ENCODE results near the gene WBP11. TPM values are rescaled to one million over a fixed set of nuclear protein-coding genes. Genes with fewer than 3 reads are reported as not detected.
"Not testable (repeated sequence)": the region's sequence is repeated elsewhere in the genome, so short reads cannot be mapped to it uniquely, and the experiment has no call there.

Gene WBP11
- total RNA-seq, 1 experiment from 2014 or later: 18.5 TPM

GRCh38 chr12:14774074-14774905 is 29.0 kb downstream of the WBP11 start:
- H3K9me3 ChIP-seq (replicated peaks): no peaks in the 10 kb centered on the region
- peak overlapping the region; percentile 49 for H3K27ac ChIP-seq
- H3K36me3 ChIP-seq: no peaks in the 10 kb centered on the region

GRCh38 chr12:14773685-14774073 is 29.6 kb downstream of the WBP11 start:
- Histone ChIP-seq H3K27ac (no peak overlapping the region), H3K4me3 (peak overlapping the region; percentile 56), H3K27me3 (replicated peaks) (no peaks in the 10 kb centered on the region), H3K9me3 (replicated peaks) (no peaks in the 10 kb centered on the region), H3K4me1 (replicated peaks) (peaks cover 24% of the 10 kb centered on the region), H3K36me3 (peaks cover 1% of the 10 kb centered on the region; the same call in 1 of the 2 replicates)
- no peak for DNase-seq (ENCODE audit: low read depth in 1 of 2, low spot score in 2 of 2)

More at GRCh38 chr12:14774074-14774905, 29.0 kb downstream of the WBP11 start:
- Histone ChIP-seq H3K4me3 (peak overlapping the region; percentile 56), H3K27me3 (replicated peaks) (no peaks in the 10 kb centered on the region), H3K4me1 (replicated peaks) (peaks cover 18% of the 10 kb centered on the region)
- peak; percentile 74 to 80 for DNase-seq (ENCODE audit: low read depth in 1 of 2, low spot score in 2 of 2)

- Histone ChIP-seq H3K36me3 (peaks cover 3% of the 10 kb centered on the region; the same call in 1 of the 2 replicates), H3K27me3 (replicated peaks) (no peaks in the 10 kb centered on the region), H3K4me3 (no peak overlapping the region), H3K27ac (no peak overlapping the region), H3K4me1 (replicated peaks) (peaks cover 25% of the 10 kb centered on the region), H3K9me3 (replicated peaks) (no peaks in the 10 kb centered on the region)
- no peak for DNase-seq (ENCODE audit: low read depth in 1 of 2, low spot score in 2 of 2)
Observed at GRCh38 chr12:14772946-14773345, 30.3 kb downstream of the WBP11 start.

GRCh38 chr12:14771651-14772137 is 31.6 kb downstream of the WBP11 start:
- DNase-seq (ENCODE audit: low read depth in 1 of 2, low spot score in 2 of 2): peak in 1 of 2 experiments; percentile 12
- Histone ChIP-seq H3K27me3 (replicated peaks) (no peaks in the 10 kb centered on the region), H3K27ac (peak overlapping the region; percentile 24; the same call in 1 of the 2 replicates), H3K4me1 (replicated peaks) (peaks cover 19% of the 10 kb centered on the region), H3K36me3 (peaks cover 8% of the 10 kb centered on the region), H3K4me3 (no peak overlapping the region), H3K9me3 (replicated peaks) (no peaks in the 10 kb centered on the region)

GRCh38 chr12:14770496-14771461 is 32.5 kb downstream of the WBP11 start:
- H3K36me3 ChIP-seq: peaks cover 10% of the 10 kb centered on the region
- no peaks in the 10 kb centered on the region for H3K27me3 ChIP-seq (replicated peaks)
- H3K4me3 ChIP-seq: peak overlapping the region; percentile 58
- DNase-seq (ENCODE audit: low read depth in 1 of 2, low spot score in 2 of 2): peak; percentile 91
- no peaks in the 10 kb centered on the region for H3K9me3 ChIP-seq (replicated peaks)
- peak overlapping the region; percentile 89 for H3K27ac ChIP-seq
- H3K4me1 ChIP-seq (replicated peaks): peaks cover 18% of the 10 kb centered on the region

DNA sequence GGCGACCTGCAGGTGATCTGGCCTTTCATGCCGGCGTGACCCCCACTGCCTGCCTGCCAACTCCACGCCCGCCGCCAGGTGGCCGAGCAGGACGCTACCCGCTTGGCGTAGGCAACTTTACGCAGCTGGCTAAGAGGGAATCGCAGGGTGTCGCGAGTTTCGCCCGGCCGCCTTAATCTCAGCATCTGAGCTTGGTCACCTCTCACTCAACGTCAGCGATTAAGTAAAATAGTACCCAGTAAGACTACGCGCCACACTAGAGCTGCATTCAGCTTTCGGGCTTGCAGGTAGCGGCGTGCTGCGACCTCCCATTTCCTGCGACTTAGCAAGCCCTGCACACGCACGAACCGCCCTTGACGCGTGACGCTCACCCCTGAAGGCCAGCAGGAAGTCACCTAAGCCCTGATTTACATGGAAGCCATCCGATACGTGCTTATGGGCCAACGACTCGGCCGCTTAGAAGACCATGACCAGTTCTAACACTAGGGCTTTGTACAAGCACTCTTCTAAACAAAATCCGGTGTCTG is 33.2 kb downstream of the WBP11 start:
- peak; percentile 80 to 83 for DNase-seq (ENCODE audit: low read depth in 1 of 2, low spot score in 2 of 2)
- Histone ChIP-seq H3K4me3 (peak overlapping the region; percentile 58), H3K27ac (peak overlapping the region; percentile 89), H3K4me1 (replicated peaks) (peaks cover 16% of the 10 kb centered on the region), H3K27me3 (replicated peaks) (no peaks in the 10 kb centered on the region), H3K9me3 (replicated peaks) (no peaks in the 10 kb centered on the region), H3K36me3 (peaks cover 14% of the 10 kb centered on the region)

GRCh38 chr12:14769466-14769968 is 33.8 kb downstream of the WBP11 start:
- H3K27me3 ChIP-seq (replicated peaks): no peaks in the 10 kb centered on the region
- no peaks in the 10 kb centered on the region for H3K9me3 ChIP-seq (replicated peaks)
- peaks cover 16% of the 10 kb centered on the region for H3K4me1 ChIP-seq (replicated peaks)
- H3K27ac ChIP-seq: no peak overlapping the region
- peaks cover 14% of the 10 kb centered on the region for H3K36me3 ChIP-seq
- DNase-seq (ENCODE audit: low read depth in 1 of 2, low spot score in 2 of 2): peak in 1 of 2 experiments; percentile 47
- peak overlapping the region; percentile 58 for H3K4me3 ChIP-seq

DNA sequence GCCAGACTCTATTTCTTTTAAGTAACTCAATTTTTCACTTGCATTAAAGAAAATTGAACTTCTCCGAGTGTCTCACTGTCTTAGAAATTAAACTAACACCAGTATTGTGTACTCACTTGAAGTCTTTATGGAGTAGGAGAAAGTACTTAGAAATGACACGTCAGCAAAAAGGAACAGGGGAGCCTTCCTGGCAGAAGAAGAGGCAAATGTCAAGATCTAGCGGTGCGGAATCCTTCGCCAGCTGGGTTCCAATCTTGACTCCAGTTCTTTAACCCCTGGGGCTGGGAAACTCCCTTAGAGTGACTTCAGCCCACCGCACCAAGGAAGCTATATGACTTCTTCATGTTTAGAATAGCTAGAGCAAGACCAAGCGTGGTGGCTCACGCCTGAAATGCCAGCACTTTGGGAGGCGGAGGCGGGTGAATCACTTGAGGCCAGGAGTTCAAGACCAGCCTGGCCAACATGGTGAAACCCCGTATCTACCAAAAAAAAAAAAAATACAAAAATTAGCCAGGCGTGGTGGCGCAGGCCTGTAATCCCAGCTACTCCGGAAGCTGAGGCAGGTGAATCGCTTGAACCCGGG is 34.4 kb downstream of the WBP11 start:
- Histone ChIP-seq H3K27me3 (replicated peaks) (no peaks in the 10 kb centered on the region), H3K36me3 (peaks cover 14% of the 10 kb centered on the region), H3K4me3 (peak overlapping the region; percentile 58), H3K27ac (no peak overlapping the region), H3K9me3 (replicated peaks) (no peaks in the 10 kb centered on the region), H3K4me1 (replicated peaks) (peaks cover 16% of the 10 kb centered on the region)
- no peak for DNase-seq (ENCODE audit: low read depth in 1 of 2, low spot score in 2 of 2)

- Histone ChIP-seq H3K9me3 (replicated peaks) (no peaks in the 10 kb centered on the region), H3K27me3 (replicated peaks) (no peaks in the 10 kb centered on the region), H3K4me3 (no peak overlapping the region), H3K4me1 (replicated peaks) (peaks cover 16% of the 10 kb centered on the region), H3K27ac (no peak overlapping the region), H3K36me3 (peaks cover 15% of the 10 kb centered on the region)
- DNase-seq (ENCODE audit: low read depth in 1 of 2, low spot score in 2 of 2): no peak
Observed at GRCh38 chr12:14767617-14768016, 35.7 kb downstream of the WBP11 start.

- H3K9me3 ChIP-seq (replicated peaks): no peaks in the 10 kb centered on the region
- no peaks in the 10 kb centered on the region for H3K27me3 ChIP-seq (replicated peaks)
- no peak overlapping the region for H3K27ac ChIP-seq
- DNase-seq (ENCODE audit: low read depth in 1 of 2, low spot score in 2 of 2): no peak
- peaks cover 23% of the 10 kb centered on the region for H3K36me3 ChIP-seq
- H3K4me3 ChIP-seq: no peak overlapping the region
- peaks cover 12% of the 10 kb centered on the region for H3K4me1 ChIP-seq (replicated peaks)
Observed at GRCh38 chr12:14766649-14767215, 36.5 kb downstream of the WBP11 start.

- H3K27me3 ChIP-seq (replicated peaks); H3K4me3 ChIP-seq; H3K9me3 ChIP-seq (replicated peaks); H3K27ac ChIP-seq; DNase-seq (ENCODE audit: low read depth in 1 of 2, low spot score in 2 of 2): not testable (repeated sequence)
- Histone ChIP-seq H3K4me1 (replicated peaks) (peaks cover 11% of the 10 kb centered on the region), H3K36me3 (peaks cover 25% of the 10 kb centered on the region)
Observed at GRCh38 chr12:14766020-14766419, 37.3 kb downstream of the WBP11 start.

GRCh38 chr12:14765398-14765797 is 37.9 kb downstream of the WBP11 start:
- DNase-seq (ENCODE audit: low read depth in 1 of 2, low spot score in 2 of 2): no peak
- H3K27me3 ChIP-seq (replicated peaks): no peaks in the 10 kb centered on the region

More at GRCh38 chr12:14765398-14765797, 37.9 kb downstream of the WBP11 start:
- Histone ChIP-seq H3K4me1 (replicated peaks) (peaks cover 11% of the 10 kb centered on the region), H3K27ac (no peak overlapping the region), H3K4me3 (no peak overlapping the region), H3K36me3 (peaks cover 25% of the 10 kb centered on the region), H3K9me3 (replicated peaks) (no peaks in the 10 kb centered on the region)
